HAP-1 (cell line): ENCODE measurements around the gene PRRT3.
"Not testable (repeated sequence)": the region's sequence is repeated elsewhere in the genome, so short reads cannot be mapped to it uniquely, and the experiment has no call there.

ENCODE experiments used
- DNase-seq, 2 experiments: peaks; one replicate each; pipeline ENCODE4 v3.0.0-alpha.2; 2016 to 2020; ENCODE audit warnings: low spot score in 2 of 2
- H3K27me3 ChIP-seq: fragments of 250-450 bp; sonication (Bioruptor Pico); 2 replicates; pipeline ENCODE4 v1.5.1; 2020; ENCODE audit warnings: low read depth, mild to moderate bottlenecking, moderate library complexity
- H3K36me3 ChIP-seq: fragments of 250-450 bp; sonication (Bioruptor Pico); replicated peaks from 2 replicates; pipeline ENCODE4 v1.5.1; 2020; ENCODE audit warnings: mild to moderate bottlenecking
- H3K4me1 ChIP-seq: fragments of 250-450 bp; sonication (Bioruptor Pico); 2 replicates; pipeline ENCODE4 v1.5.1; 2020; ENCODE audit warnings: mild to moderate bottlenecking
- H3K4me3 ChIP-seq: fragments of 250-450 bp; sonication (Bioruptor Pico); 2 replicates; pipeline ENCODE4 v1.5.1; 2020; ENCODE audit warnings: mild to moderate bottlenecking, moderate library complexity
- H3K9me3 ChIP-seq: fragments of 250-450 bp; sonication (Bioruptor Pico); 2 replicates; pipeline ENCODE4 v1.5.1; 2020; ENCODE audit warnings: mild to moderate bottlenecking, moderate library complexity
- in situ Hi-C: fragments of 300-500 bp; cut with MboI; formaldehyde crosslinking; loops from 3 replicates; pipeline ENCODE4 v1.14.3; 2020; ENCODE audit warnings: low sequenced_read_pairs, inconsistent platforms, mixed read lengths

Gene PRRT3

DNA sequence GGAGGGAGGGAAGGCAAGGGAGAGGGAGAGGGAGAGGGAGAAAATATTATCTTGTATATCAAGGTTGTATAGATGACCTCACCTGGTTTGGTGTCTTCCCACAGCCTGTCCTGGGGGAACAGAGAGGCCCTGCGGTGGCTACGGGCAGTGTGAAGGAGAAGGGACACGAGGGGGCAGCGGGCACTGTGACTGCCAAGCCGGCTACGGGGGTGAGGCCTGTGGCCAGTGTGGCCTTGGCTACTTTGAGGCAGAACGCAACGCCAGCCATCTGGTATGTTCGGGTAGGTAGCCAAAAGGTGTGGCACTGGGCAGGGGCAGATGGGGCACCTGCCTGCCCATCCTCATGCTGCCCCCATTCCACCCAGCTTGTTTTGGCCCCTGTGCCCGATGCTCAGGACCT, 11.5 kb downstream of the PRRT3 start:
- H3K36me3 ChIP-seq, result peaks cover 8% of the 10 kb centered on the region; the same call in 1 of the 2 replicates
- H3K4me3 ChIP-seq, result no peak overlapping the region
- H3K27me3 ChIP-seq, result no peaks in the 10 kb centered on the region
- no peaks in the 10 kb centered on the region for H3K9me3 ChIP-seq
- no peak for DNase-seq
- no peaks in the 10 kb centered on the region for H3K4me1 ChIP-seq
- in situ Hi-C loops, result no loop called here

DNA sequence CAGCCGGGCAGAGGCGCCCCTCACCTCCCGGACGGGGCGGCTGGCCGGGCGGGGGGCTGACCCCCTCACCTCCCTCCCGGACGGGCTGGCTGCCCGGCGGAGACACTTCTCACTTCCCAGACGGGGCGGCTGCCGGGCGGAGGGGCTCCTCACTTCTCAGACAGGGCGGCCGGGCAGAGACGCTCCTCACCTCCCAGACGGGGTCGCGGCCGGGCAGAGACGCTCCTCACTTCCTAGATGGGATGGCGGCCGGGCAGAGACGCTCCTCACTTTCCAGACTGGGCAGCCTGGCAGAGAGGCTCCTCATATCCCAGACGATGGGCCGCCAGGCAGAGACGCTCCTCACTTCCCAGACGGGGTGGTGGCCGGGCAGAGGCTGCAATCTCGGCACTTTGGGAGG, 12.3 kb downstream of the PRRT3 start:
- in situ Hi-C loops, H3K27me3 ChIP-seq, H3K4me3 ChIP-seq, H3K4me1 ChIP-seq, DNase-seq, H3K36me3 ChIP-seq, H3K9me3 ChIP-seq: not testable (repeated sequence)

DNA sequence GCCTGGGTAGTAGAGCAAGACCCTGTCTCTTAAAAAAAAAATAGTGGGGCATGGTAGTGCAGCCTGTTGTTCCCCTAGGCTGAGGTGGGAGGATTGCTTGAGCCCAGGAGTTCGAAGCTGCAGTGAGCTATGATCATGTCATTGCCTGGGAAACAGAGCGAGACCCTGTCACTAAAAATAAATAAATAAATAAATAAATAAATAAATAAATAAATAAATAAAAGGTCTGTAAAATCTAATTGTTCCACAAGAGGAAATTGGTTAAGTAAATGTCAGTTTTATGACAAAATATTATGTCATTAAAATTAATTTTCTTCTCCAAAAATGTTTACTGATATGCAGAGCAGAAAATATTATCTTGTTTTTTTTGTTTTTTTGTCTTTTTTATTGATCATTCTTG, 13.2 kb downstream of the PRRT3 start:
- Histone ChIP-seq H3K4me3 (no peak overlapping the region), H3K4me1 (peaks cover 7% of the 10 kb centered on the region), H3K9me3 (no peaks in the 10 kb centered on the region), H3K27me3 (no peaks in the 10 kb centered on the region), H3K36me3 (peaks cover 8% of the 10 kb centered on the region; the same call in 1 of the 2 replicates)
- in situ Hi-C loops, result no loop called here
- no peak for DNase-seq

DNA sequence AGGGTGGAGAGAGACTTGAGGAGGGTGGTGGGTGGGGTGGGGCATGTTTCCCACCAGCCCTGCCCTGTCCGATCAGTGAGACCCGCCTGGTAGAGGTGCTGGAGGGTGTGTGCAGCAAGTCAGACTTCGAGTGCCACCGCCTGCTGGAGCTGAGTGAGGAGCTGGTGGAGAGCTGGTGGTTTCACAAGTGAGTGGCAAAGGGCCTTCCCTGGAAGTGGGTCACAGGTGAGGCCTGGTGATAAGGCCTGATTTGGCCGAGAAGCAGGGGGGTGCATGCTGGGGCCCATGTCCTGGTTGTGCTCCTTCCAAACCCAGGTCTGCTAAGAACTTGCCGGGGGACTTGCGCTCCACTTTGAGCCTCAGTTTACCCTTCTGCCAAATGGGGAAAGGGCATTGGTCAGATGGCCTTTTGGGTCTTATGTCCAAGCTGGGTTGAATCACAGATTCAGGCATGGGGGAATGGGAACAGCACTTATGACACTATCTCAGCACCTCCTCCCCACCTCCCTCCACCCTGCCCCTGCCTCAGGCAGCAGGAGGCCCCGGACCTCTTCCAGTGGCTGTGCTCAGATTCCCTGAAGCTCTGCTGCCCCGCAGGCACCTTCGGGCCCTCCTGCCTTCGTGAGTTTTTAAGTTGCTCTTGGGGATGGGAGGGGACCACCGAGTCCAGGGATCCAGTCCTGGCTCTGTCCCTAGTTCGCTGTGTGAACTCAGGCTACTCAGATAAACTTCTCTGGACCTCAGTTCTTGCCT, 14.5 kb downstream of the PRRT3 start:
- peaks cover 8% of the 10 kb centered on the region; the same call in 1 of the 2 replicates for H3K36me3 ChIP-seq
- H3K9me3 ChIP-seq, result no peaks in the 10 kb centered on the region
- no peak overlapping the region for H3K4me3 ChIP-seq
- DNase-seq, result no peak
- in situ Hi-C loops, result no loop called here
- peaks cover 14% of the 10 kb centered on the region for H3K4me1 ChIP-seq
- no peaks in the 10 kb centered on the region for H3K27me3 ChIP-seq

DNA sequence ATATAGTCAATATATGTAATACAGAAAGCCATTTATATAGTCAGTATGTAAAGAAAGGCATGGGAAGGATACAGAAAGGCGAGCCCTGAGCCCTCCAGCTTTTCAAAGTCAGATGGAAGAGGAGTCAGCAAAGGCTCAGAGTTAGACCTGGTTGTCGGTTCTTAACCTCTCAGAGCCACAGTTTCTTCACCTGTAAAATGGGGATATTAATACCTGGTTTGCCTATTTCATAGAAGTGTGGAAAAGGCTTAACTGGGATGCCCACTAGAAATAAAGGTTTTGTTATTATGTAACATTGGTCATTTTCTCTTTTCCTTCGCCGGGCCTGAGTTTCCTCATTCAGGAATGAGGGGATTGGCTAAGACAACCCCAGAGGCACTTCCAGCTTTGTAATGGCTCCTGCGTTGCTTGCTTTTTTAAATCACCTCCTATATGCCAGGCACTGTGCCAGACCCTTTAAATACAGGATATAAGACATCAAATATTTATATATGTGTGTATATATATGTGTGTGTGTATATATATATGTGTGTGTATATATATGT, 16.2 kb downstream of the PRRT3 start:
- Histone ChIP-seq H3K27me3 (no peaks in the 10 kb centered on the region), H3K4me1 (peaks cover 15% of the 10 kb centered on the region), H3K9me3 (no peaks in the 10 kb centered on the region), H3K4me3 (no peak overlapping the region), H3K36me3 (peaks cover 6% of the 10 kb centered on the region; the same call in 1 of the 2 replicates)
- DNase-seq, result no peak
- in situ Hi-C loops, result no loop called here

DNA sequence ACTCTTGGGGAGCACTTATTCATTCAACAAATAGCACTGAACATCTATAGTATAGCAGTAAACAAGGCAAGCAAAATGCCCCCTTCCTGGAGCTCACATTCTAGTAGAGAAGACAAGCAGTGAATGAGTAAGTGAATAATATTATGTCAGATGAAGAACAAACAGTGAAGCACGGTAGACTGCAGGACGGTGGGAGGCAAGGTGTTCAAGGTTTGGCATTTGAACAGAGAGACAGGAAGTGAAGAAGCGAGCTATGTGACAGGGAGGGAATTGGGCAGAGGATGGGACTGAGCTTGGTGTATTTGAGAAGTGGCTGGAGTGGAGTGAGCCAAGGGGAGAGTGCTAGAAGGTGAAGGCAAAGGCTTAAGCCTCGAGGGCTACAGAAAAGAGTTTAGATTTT, 17.2 kb downstream of the PRRT3 start:
- DNase-seq, result no peak
- Histone ChIP-seq H3K27me3 (no peaks in the 10 kb centered on the region), H3K36me3 (peaks cover 4% of the 10 kb centered on the region; the same call in 1 of the 2 replicates), H3K4me3 (no peak overlapping the region; the same call in 1 of the 2 replicates), H3K4me1 (peaks cover 15% of the 10 kb centered on the region), H3K9me3 (no peaks in the 10 kb centered on the region)
- in situ Hi-C loops, result no loop called here

DNA sequence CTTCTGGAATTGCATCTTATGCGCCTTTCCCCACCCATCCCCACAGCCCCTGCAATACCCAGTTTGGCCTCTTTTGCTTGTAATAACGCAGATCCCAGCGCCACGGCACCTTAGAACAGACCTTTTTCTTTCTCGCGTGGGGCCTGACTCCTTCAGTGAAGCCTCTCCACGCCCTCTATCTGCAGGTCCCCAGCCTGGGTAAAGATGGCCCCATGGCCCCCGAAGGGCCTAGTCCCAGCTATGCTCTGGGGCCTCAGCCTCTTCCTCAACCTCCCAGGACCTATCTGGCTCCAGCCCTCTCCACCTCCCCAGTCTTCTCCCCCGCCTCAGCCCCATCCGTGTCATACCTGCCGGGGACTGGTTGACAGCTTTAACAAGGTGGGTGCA, 18.0 kb downstream of the PRRT3 start:
- Histone ChIP-seq H3K36me3 (peaks cover 4% of the 10 kb centered on the region; the same call in 1 of the 2 replicates), H3K9me3 (no peaks in the 10 kb centered on the region), H3K4me1 (peaks cover 15% of the 10 kb centered on the region), H3K27me3 (no peaks in the 10 kb centered on the region), H3K4me3 (peak overlapping the region; percentile 75)
- in situ Hi-C loops, result no loop called here
- DNase-seq, result peak in 1 of 2 experiments; percentile 60

DNA sequence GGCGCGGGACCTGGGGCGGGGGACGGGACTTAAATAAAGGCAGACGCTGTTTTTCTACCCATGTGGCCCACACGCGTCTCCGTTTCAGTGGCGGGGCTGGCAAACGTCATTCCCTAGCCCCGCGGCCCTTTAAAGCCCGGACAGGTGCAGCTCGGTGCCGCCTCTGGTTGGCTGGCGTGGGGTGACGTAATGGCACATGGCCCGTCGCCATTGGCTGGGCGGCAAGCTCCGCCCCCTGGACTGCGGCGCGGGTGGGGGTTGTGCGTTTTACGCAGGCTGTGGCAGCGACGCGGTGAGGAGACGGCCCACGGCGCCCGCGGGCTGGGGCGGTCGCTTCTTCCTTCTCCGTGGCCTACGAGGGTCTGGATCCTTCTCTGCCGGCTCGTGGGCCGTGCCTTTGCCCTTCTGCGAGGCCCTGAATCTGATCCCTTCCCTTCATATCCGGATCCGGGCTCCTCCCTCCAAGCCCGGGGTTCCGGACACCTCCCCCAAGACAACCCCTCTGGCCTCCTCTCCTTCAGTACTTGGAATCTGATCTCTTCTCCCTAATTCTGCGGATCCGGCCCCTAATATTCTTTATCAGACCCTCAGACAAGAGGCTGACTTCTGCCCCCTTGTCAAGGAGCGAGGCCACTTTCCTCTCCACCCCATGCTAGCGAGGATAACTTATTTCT, 18.5 kb downstream of the PRRT3 start, which contains the start of gene CRELD1:
Gene CRELD1 (plus strand): TSS at position 274 of the 674 bp plus-strand sequence. CDS start 605 bp downstream, outside the sequence.
- H3K27me3 ChIP-seq, result no peaks in the 10 kb centered on the region
- DNase-seq, result peak; percentile 92 to 97
- peaks cover 15% of the 10 kb centered on the region for H3K4me1 ChIP-seq
- in situ Hi-C loops, result no loop called here
- H3K4me3 ChIP-seq, result peak within 1 kb of the TSS; percentile 75
- H3K9me3 ChIP-seq, result no peaks in the 10 kb centered on the region
- H3K36me3 ChIP-seq, result peaks cover 4% of the 10 kb centered on the region; the same call in 1 of the 2 replicates

DNA sequence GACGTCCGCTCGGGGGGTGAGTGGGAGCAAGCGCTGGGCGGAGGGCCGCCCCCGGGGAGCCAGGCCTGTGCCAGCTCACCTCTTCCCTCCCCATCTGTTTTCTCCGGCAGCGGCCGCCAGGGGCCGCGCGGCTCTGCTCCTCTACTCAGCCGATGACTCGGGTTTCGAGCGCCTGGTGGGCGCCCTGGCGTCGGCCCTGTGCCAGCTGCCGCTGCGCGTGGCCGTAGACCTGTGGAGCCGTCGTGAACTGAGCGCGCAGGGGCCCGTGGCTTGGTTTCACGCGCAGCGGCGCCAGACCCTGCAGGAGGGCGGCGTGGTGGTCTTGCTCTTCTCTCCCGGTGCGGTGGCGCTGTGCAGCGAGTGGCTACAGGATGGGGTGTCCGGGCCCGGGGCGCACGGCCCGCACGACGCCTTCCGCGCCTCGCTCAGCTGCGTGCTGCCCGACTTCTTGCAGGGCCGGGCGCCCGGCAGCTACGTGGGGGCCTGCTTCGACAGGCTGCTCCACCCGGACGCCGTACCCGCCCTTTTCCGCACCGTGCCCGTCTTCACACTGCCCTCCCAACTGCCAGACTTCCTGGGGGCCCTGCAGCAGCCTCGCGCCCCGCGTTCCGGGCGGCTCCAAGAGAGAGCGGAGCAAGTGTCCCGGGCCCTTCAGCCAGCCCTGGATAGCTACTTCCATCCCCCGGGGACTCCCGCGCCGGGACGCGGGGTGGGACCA, 19.2 kb downstream of the PRRT3 start:
- H3K27me3 ChIP-seq, result no peaks in the 10 kb centered on the region
- peak; percentile 71 to 88 for DNase-seq
- peaks cover 15% of the 10 kb centered on the region for H3K4me1 ChIP-seq
- H3K36me3 ChIP-seq, result peaks cover 4% of the 10 kb centered on the region; the same call in 1 of the 2 replicates
- no peaks in the 10 kb centered on the region for H3K9me3 ChIP-seq
- peak overlapping the region; percentile 75 for H3K4me3 ChIP-seq
- in situ Hi-C loops, result no loop called here

DNA sequence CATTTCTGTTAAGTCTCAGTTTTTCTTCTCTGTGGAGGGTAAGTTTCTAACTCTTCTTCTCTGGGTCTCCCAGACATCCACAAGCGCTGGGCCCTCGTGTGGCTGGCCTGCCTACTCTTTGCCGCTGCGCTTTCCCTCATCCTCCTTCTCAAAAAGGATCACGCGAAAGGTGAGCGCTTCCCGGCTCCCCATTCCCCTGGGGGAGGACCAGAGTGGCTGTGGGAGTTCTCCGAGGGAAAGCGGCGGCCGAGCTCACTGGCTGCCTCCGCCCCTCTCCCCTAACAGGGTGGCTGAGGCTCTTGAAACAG, 19.7 kb downstream of the PRRT3 start:
- Histone ChIP-seq H3K9me3 (no peaks in the 10 kb centered on the region), H3K4me1 (peaks cover 15% of the 10 kb centered on the region), H3K4me3 (peak overlapping the region; percentile 75), H3K36me3 (peaks cover 4% of the 10 kb centered on the region; the same call in 1 of the 2 replicates), H3K27me3 (no peaks in the 10 kb centered on the region)
- in situ Hi-C loops, result no loop called here
- no peak for DNase-seq

DNA sequence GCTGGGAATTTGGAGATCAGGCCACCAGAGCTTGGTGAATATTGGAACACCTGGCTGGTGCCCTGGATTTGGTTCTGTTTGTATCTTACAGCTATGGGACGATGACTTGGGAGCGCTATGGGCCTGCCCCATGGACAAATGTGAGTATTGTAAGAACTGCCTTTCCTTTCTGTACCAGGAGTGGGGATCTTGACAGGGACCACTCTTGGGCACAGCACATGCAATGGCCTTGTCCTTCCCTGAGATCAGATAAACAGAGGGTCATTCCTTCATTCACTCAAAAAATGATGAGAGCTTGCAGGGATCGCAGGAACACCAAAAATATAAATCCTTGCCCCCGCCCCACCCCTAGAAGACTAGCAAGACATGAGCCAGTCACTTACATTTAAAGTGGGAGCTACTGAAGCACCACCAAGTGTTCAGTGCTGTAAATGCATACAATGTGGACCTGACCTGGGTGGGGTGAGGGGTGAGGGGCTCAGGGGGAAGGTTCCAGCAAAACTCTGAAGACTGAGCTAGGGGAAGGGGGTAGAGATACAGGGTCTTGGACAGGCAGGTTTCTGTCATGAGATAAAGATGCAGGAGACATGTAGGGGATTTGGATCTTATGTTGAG, 21.3 kb downstream of the PRRT3 start:
- in situ Hi-C loops, result no loop called here
- Histone ChIP-seq H3K36me3 (no peaks in the 10 kb centered on the region; the same call in 1 of the 2 replicates), H3K4me1 (peaks cover 15% of the 10 kb centered on the region), H3K9me3 (no peaks in the 10 kb centered on the region), H3K4me3 (no peak overlapping the region), H3K27me3 (no peaks in the 10 kb centered on the region)
- DNase-seq, result no peak

DNA sequence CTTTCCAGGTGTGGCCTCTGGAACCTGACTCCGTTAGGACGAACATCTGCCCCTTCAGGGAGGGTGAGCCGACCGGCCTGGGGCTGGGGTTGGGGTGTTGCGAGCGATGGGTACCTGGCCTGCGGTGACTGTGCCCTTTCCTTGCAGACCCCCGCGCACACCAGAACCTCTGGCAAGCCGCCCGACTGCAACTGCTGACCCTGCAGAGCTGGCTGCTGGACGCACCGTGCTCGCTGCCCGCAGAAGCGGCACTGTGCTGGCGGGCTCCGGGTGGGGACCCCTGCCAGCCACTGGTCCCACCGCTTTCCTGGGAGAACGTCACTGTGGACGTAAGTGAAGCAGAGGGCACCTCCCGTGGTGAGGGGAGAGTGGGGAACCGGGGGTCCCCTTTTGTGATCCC, 24.1 kb downstream of the PRRT3 start:
- Histone ChIP-seq H3K36me3 (no peaks in the 10 kb centered on the region), H3K4me3 (no peak overlapping the region), H3K4me1 (peaks cover 6% of the 10 kb centered on the region; the same call in 1 of the 2 replicates), H3K27me3 (no peaks in the 10 kb centered on the region), H3K9me3 (no peaks in the 10 kb centered on the region)
- in situ Hi-C loops, result no loop called here
- no peak for DNase-seq

DNA sequence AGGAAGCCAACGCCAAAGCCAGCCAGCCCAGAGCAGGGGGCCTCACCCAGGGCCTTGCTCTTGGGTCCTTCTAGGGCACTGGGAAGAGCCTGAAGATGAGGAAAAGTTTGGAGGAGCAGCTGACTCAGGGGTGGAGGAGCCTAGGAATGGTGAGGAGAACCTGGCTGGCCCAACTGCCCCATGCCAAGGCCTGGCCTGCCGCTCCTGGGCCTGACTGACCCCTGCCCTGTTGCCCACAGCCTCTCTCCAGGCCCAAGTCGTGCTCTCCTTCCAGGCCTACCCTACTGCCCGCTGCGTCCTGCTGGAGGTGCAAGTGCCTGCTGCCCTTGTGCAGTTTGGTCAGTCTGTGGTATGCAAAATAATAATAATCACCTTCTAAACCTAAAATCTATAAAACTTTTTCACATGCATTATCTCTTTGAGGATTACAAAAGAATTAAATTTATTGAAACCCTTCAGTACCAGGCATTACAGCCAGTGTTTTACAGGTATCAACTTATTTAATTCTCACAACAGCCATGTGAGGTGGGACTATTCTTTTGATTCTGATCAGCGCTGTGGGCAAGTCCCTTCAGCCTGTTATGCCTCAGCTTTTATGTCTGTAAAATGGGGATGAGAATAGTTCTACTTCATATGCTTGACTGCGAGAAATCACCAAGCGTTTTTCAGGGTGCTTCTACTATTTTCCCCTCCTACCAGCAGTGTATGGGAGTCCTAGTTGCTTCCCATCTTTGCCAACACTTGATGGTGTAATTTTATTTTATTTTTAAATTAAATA, 33.8 kb downstream of the PRRT3 start:
- no peak overlapping the region for H3K4me3 ChIP-seq
- no peak for DNase-seq
- H3K27me3 ChIP-seq, result no peaks in the 10 kb centered on the region
- H3K4me1 ChIP-seq, result peaks cover 28% of the 10 kb centered on the region
- in situ Hi-C loops, result no loop called here
- no peaks in the 10 kb centered on the region for H3K9me3 ChIP-seq
- no peaks in the 10 kb centered on the region for H3K36me3 ChIP-seq
